GM12864 (cell line): ENCODE results near the gene DHDDS.

Experiments
- DNase-seq: peaks from one replicate; pipeline ENCODE4 v3.0.0-alpha.2; 2011; ENCODE audit warnings: low read depth
- H3K4me3 ChIP-seq: 2 replicates; pipeline ENCODE4 v1.5.1; 2011; ENCODE audit warnings: mild to moderate bottlenecking, low read depth, low read length, control low read depth
- CTCF ChIP-seq: IDR thresholded peaks from 2 replicates; pipeline ENCODE4 v1.5.1; 2011; ENCODE audit warnings: low read depth, mild to moderate bottlenecking, moderate library complexity, low read length, control low read depth, inconsistent platforms; ENCODE audit errors: missing control alignments

Gene DHDDS

GRCh38 chr1:26476958-26477357 lies 44.8 kb downstream of the DHDDS start:
- DNase-seq, result no peak
- no peak overlapping the region for H3K4me3 ChIP-seq
- TF ChIP-seq CTCF, result no peak

- no peak overlapping the region for H3K4me3 ChIP-seq
- TF ChIP-seq CTCF, result no peak
- DNase-seq, result no peak
Measured at GRCh38 chr1:26477446-26478152, 45.5 kb downstream of the DHDDS start.

- no peak for TF ChIP-seq CTCF
- no peak for DNase-seq
- no peak overlapping the region for H3K4me3 ChIP-seq
Measured at GRCh38 chr1:26478159-26478558, 46.0 kb downstream of the DHDDS start.

- no peak overlapping the region for H3K4me3 ChIP-seq
- TF ChIP-seq CTCF, result no peak
- DNase-seq, result no peak
Measured at GRCh38 chr1:26478988-26479387, 46.9 kb downstream of the DHDDS start.

GRCh38 chr1:26482921-26483320 lies 50.8 kb downstream of the DHDDS start:
- H3K4me3 ChIP-seq, result no peak overlapping the region
- no peak for DNase-seq
- no peak for TF ChIP-seq CTCF

- no peak for DNase-seq
- no peak for TF ChIP-seq CTCF
- H3K4me3 ChIP-seq, result no peak overlapping the region
Measured at GRCh38 chr1:26483980-26484379, 51.9 kb downstream of the DHDDS start.

- no peak overlapping the region for H3K4me3 ChIP-seq
- no peak for DNase-seq
- no peak for TF ChIP-seq CTCF
Measured at GRCh38 chr1:26490155-26490554, 58.0 kb downstream of the DHDDS start.
